A673 (cell line): ENCODE data around the gene CRHR1. TPM values are rescaled to one million over a fixed set of nuclear protein-coding genes. Genes with fewer than 3 reads are reported as not detected.

Experiments used
- BruUV-seq: library from RNA; stranded (reverse); fragments of 400-500 nt; replicated peaks from 2 replicates; lab custom pipeline; 2021; lab: Mats Ljungman, UMichigan
- CTCF ChIA-PET: fragments of 300-600 bp; sonication (Branson Sonifier 250); formaldehyde crosslinking; loops from one replicate; lab custom pipeline; 2022; ENCODE audit warnings: antibody characterized with exemption; lab: Charles Lee
- POLR2A ChIA-PET: fragments of 300-600 bp; sonication (Branson Sonifier 250); formaldehyde crosslinking; loops from one replicate; lab custom pipeline; 2022; ENCODE audit warnings: antibody characterized with exemption; ENCODE audit not compliant: low non-redundant PET; lab: Charles Lee
- DNase-seq: peaks from one replicate; pipeline ENCODE4 v3.0.0-alpha.2; 2015; ENCODE audit warnings: low spot score
- H3K27ac ChIP-seq: fragments of 200-600 bp; sonication (generic); 2 replicates; pipeline ENCODE4 v1.5.1; 2016; ENCODE audit warnings: mixed run types, low read depth, mild to moderate bottlenecking, mixed read lengths, antibody characterized with exemption, low read length; ENCODE audit not compliant: poor library complexity, severe bottlenecking
- H3K27me3 ChIP-seq: fragments of 200-600 bp; sonication (generic); replicated peaks from 2 replicates; pipeline ENCODE4 v1.6.1; 2017; ENCODE audit warnings: mixed run types, low read depth, mild to moderate bottlenecking, mixed read lengths, antibody characterized with exemption, low read length; ENCODE audit not compliant: insufficient read depth, poor library complexity
- H3K36me3 ChIP-seq: fragments of 200-600 bp; sonication (generic); 2 replicates; pipeline ENCODE4 v1.6.1; 2016; ENCODE audit warnings: mixed run types, mild to moderate bottlenecking, mixed read lengths, antibody characterized with exemption, low read length; ENCODE audit not compliant: insufficient read depth, poor library complexity, severe bottlenecking
- H3K4me1 ChIP-seq: fragments of 200-600 bp; sonication (generic); 2 replicates; pipeline ENCODE4 v1.6.1; 2017; ENCODE audit warnings: mixed run types, mild to moderate bottlenecking, mixed read lengths, antibody characterized with exemption, low read length; ENCODE audit not compliant: insufficient read depth, poor library complexity, severe bottlenecking
- H3K4me3 ChIP-seq: fragments of 200-600 bp; sonication (generic); 2 replicates; pipeline ENCODE4 v1.5.1; 2016; ENCODE audit warnings: low read depth, mixed run types, mild to moderate bottlenecking, mixed read lengths, low read length; ENCODE audit not compliant: poor library complexity, severe bottlenecking
- H3K9me3 ChIP-seq: fragments of 200-600 bp; sonication (generic); 2 replicates; pipeline ENCODE4 v1.6.1; 2016; ENCODE audit warnings: mixed run types, low read depth, mild to moderate bottlenecking, mixed read lengths, antibody characterized with exemption, low read length; ENCODE audit not compliant: poor library complexity, severe bottlenecking
- CTCF ChIP-seq: fragments of 300-800, 200-600 bp; sonication (generic); conservative IDR thresholded peaks from 2 replicates; pipeline ENCODE4 v1.5.1; 2017; ENCODE audit warnings: low read depth, mild to moderate bottlenecking, antibody characterized with exemption, low read length, moderate library complexity, mixed read lengths
- EZH2 ChIP-seq: fragments of 200-600 bp; sonication (generic); IDR thresholded peaks from 2 replicates; pipeline ENCODE4 v1.6.1; 2017; ENCODE audit warnings: borderline replicate concordance, low read depth, mild to moderate bottlenecking, mixed read lengths, antibody characterized with exemption, low read length; ENCODE audit not compliant: poor library complexity, severe bottlenecking
- intact Hi-C: fragments of 100-400 bp; cut with micrococcal nuclease; formaldehyde crosslinking; loops from one replicate; pipeline ENCODE4 v1.10.0; 2022; ENCODE audit not compliant: unreplicated experiment
- total RNA-seq: library from RNA; stranded (reverse); gene quantifications from 2 replicates; pipeline ENCODE4 v1.2.3, GENCODE V29; 2021

The CRHR1 gene
- total RNA-seq, 1 experiment from 2014 or later, result not detected

- H3K9me3 ChIP-seq, result no peaks in the 10 kb centered on the region
- POLR2A ChIA-PET, result interaction anchor here (0.7 kb wide), 1 partner anchor 37 kb away, joined by 8 read pairs; no protein-coding TSS in a partner anchor
- no peaks in the 10 kb centered on the region for H3K27me3 ChIP-seq
- CTCF ChIA-PET, result no interaction called here
- no peak overlapping the region for H3K4me3 ChIP-seq
- no peak for DNase-seq
- BruUV-seq, result no TSS peak
- TF ChIP-seq CTCF (no peak), EZH2 (no peak)
- H3K4me1 ChIP-seq, result peaks cover 23% of the 10 kb centered on the region
- intact Hi-C loops, result no loop called here
- no peak overlapping the region for H3K27ac ChIP-seq
- H3K36me3 ChIP-seq, result no peaks in the 10 kb centered on the region
Observed at GRCh38 chr17:45870342-45870974, 86.3 kb downstream of the CRHR1 start.

GRCh38 chr17:45871718-45872117, 87.6 kb downstream of the CRHR1 start:
- Histone ChIP-seq H3K4me1 (peaks cover 23% of the 10 kb centered on the region), H3K27ac (no peak overlapping the region), H3K36me3 (no peaks in the 10 kb centered on the region), H3K4me3 (no peak overlapping the region), H3K27me3 (no peaks in the 10 kb centered on the region), H3K9me3 (no peaks in the 10 kb centered on the region)
- ChIA-PET CTCF (no interaction called here), POLR2A (no interaction called here)
- no TSS peak for BruUV-seq
- TF ChIP-seq CTCF (no peak), EZH2 (no peak)
- intact Hi-C loops, result no loop called here
- DNase-seq, result no peak

- no peaks in the 10 kb centered on the region for H3K27me3 ChIP-seq
- no TSS peak for BruUV-seq
- POLR2A ChIA-PET, result interaction anchor here (0.5 kb wide), 1 partner anchor 214 kb away, joined by 5 read pairs; no protein-coding TSS in a partner anchor
Observed at GRCh38 chr17:45873728-45874127, 89.6 kb downstream of the CRHR1 start.

More at GRCh38 chr17:45873728-45874127, 89.6 kb downstream of the CRHR1 start:
- H3K9me3 ChIP-seq, result no peaks in the 10 kb centered on the region
- intact Hi-C loops, result no loop called here
- peak overlapping the region; percentile 27 for H3K27ac ChIP-seq
- H3K36me3 ChIP-seq, result no peaks in the 10 kb centered on the region
- CTCF ChIA-PET, result interaction anchor here (0.5 to 1.0 kb wide), 2 partner anchors 178 to 234 kb away, joined by 3 read pairs; no protein-coding TSS in a partner anchor
- peaks cover 23% of the 10 kb centered on the region for H3K4me1 ChIP-seq
- DNase-seq, result peak; percentile 71
- TF ChIP-seq CTCF (no peak), EZH2 (no peak)
- H3K4me3 ChIP-seq, result no peak overlapping the region
